Osteoblast (primary cell): ENCODE data around the gene KDM4F. TPM values are rescaled to one million over a fixed set of nuclear protein-coding genes. Genes with fewer than 3 reads are reported as not detected.

Experiments
- DNase-seq: peaks from one replicate; pipeline ENCODE4 v3.0.0; 2011; ENCODE audit warnings: low spot score, mixed read lengths; ENCODE audit not compliant: insufficient read length; ENCODE audit errors: missing footprints
- H2AFZ ChIP-seq: 2 replicates; pipeline ENCODE4 v1.6.0; 2011; ENCODE audit warnings: mild to moderate bottlenecking, low read length
- H3K27ac ChIP-seq: 2 replicates; pipeline ENCODE4 v1.5.1; 2011; ENCODE audit warnings: mild to moderate bottlenecking, low read depth, low read length, moderate library complexity
- H3K27me3 ChIP-seq: 2 replicates; pipeline ENCODE4 v1.6.0; 2012; ENCODE audit warnings: mild to moderate bottlenecking, control low read depth, inconsistent platforms, low read length, moderate library complexity; ENCODE audit not compliant: insufficient read depth
- H3K36me3 ChIP-seq: 2 replicates; pipeline ENCODE4 v1.5.1; 2011; ENCODE audit warnings: mild to moderate bottlenecking, low read length, control low read depth, moderate library complexity; ENCODE audit not compliant: insufficient read depth
- H3K4me1 ChIP-seq: 2 replicates; pipeline ENCODE4 v1.5.1; 2011; ENCODE audit warnings: mild to moderate bottlenecking, low read length, control low read depth, moderate library complexity; ENCODE audit not compliant: insufficient read depth
- H3K4me2 ChIP-seq: 2 replicates; pipeline ENCODE4 v1.6.0; 2011; ENCODE audit warnings: mild to moderate bottlenecking, low read length; ENCODE audit not compliant: insufficient read depth
- H3K4me3 ChIP-seq: fragments of 200-600 bp; sonication (generic); 3 replicates; pipeline ENCODE4 v1.5.1; 2012; ENCODE audit warnings: mild to moderate bottlenecking, low read length, inconsistent platforms; ENCODE audit not compliant: insufficient read depth
- H3K79me2 ChIP-seq: 2 replicates; pipeline ENCODE4 v1.6.0; 2012; ENCODE audit warnings: mild to moderate bottlenecking, low read length, control low read depth, inconsistent platforms; ENCODE audit not compliant: insufficient read depth
- H3K9me3 ChIP-seq: 2 replicates; pipeline ENCODE4 v1.5.1; 2011; ENCODE audit warnings: low read depth, low read length, control low read depth
- H4K20me1 ChIP-seq: 2 replicates; pipeline ENCODE4 v1.6.0; 2012; ENCODE audit warnings: mild to moderate bottlenecking, low read length, control low read depth; ENCODE audit not compliant: insufficient read depth
- CTCF ChIP-seq: IDR thresholded peaks from 2 replicates; pipeline ENCODE4 v1.5.1; 2011; ENCODE audit warnings: mild to moderate bottlenecking, low read depth, low read length, moderate library complexity; ENCODE audit errors: extremely low read depth
- total RNA-seq: library from RNA; depleted of rRNA; stranded (reverse); fragments of >200 nt; gene quantifications from 2 replicates; pipeline ENCODE4 v1.2.3, GENCODE V29; 2012

KDM4F gene
- total RNA-seq, 1 donor, result not detected

DNA sequence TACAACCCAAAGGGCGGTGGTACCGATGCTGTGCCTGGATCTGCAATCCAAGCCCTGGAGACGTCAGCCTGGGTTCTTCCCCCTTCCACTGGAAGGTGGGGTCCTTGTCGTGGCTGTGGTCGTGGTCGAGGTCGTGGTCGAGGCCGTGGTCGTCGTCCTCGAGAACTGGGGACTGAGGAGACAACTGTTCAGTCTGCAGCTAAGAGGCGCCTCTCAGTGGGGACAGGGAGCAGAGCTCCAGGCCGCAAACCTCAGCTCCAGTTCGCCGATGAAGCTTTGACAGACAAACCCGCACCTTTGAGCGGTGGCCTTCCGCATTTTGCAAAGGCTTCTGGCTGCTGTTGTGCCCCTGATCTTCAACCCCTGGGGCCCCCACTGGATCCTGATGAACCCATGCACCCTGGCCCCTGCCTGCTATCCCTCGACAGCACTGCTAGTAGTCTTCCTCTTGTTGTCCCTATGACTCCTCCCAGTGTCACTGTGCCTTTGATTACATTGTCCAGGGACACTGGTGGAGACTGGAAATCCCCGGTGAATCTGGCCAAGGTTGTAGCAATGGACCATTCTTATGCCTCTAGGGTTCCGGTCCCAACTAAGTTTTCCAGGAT is 1.5 kb downstream of the KDM4F start:
- Histone ChIP-seq H3K27me3 (peaks cover 33% of the 10 kb centered on the region), H2AFZ (no peak overlapping the region), H3K36me3 (no peaks in the 10 kb centered on the region), H3K9me3 (no peaks in the 10 kb centered on the region), H4K20me1 (no peaks in the 10 kb centered on the region), H3K4me3 (no peak overlapping the region), H3K4me2 (no peak overlapping the region), H3K27ac (no peak overlapping the region), H3K79me2 (no peaks in the 10 kb centered on the region), H3K4me1 (no peaks in the 10 kb centered on the region)
- no peak for TF ChIP-seq CTCF
- no peak for DNase-seq

DNA sequence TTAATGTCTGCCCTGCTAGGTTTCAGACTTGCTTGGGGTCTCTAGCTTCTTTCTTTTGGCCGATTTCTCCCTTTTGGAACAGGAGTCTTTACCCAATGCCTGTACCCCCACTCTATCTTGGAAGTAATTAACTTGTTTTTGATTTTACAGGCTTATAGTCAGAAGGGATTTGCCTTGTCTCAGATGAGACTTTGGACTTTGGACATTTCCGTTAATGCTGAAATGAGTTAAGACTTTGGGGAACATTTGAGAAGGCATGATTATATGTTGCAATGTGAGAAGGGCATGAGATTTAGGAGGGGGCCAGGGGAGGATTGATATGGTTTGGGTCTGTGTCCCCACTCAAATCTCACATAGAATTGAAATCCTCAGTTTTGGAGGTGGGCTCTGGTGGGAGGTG is 5.1 kb downstream of the KDM4F start:
- Histone ChIP-seq H3K27ac (no peak overlapping the region), H2AFZ (no peak overlapping the region), H4K20me1 (no peaks in the 10 kb centered on the region), H3K36me3 (no peaks in the 10 kb centered on the region), H3K4me1 (no peaks in the 10 kb centered on the region), H3K9me3 (no peaks in the 10 kb centered on the region), H3K4me3 (no peak overlapping the region), H3K4me2 (no peak overlapping the region), H3K79me2 (no peaks in the 10 kb centered on the region), H3K27me3 (peaks cover 22% of the 10 kb centered on the region)
- DNase-seq, result no peak
- no peak for TF ChIP-seq CTCF

DNA sequence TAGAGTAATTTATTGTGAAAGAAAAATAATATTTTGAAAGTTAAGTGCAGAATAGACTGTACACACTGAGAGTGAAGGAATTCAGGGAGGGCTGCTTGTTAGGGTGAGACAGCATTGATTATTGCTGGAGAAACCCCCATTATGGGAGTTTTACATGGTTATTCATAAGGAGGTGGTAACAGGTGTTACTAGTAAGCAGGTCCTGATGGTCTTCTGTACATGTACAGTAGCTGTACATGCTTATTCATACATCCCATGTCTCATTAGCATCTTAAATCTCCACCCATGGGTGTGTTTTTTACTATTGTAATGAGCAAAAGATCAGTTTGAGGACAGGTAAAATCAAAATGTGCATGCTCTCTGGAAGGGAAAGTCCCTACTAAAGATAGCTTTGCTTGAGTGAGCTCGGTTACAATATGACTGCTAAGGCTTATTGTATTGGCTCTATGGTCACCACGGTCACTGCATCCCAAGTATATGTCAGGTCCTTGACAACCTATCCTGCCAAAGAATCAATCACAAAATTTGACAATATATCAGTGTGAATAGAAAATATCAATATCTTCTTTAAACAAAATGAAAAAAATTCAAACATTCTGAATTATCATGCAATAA is 6.2 kb downstream of the KDM4F start:
- Histone ChIP-seq H3K4me2 (no peak overlapping the region), H3K36me3 (no peaks in the 10 kb centered on the region), H4K20me1 (no peaks in the 10 kb centered on the region), H2AFZ (no peak overlapping the region), H3K9me3 (no peaks in the 10 kb centered on the region), H3K27ac (no peak overlapping the region), H3K27me3 (peaks cover 27% of the 10 kb centered on the region), H3K4me3 (no peak overlapping the region), H3K79me2 (no peaks in the 10 kb centered on the region), H3K4me1 (no peaks in the 10 kb centered on the region)
- no peak for DNase-seq
- no peak for TF ChIP-seq CTCF

- no peak for DNase-seq
- Histone ChIP-seq H3K36me3 (no peaks in the 10 kb centered on the region), H4K20me1 (no peaks in the 10 kb centered on the region), H3K27ac (no peak overlapping the region), H3K4me3 (no peak overlapping the region), H3K79me2 (no peaks in the 10 kb centered on the region), H3K4me1 (no peaks in the 10 kb centered on the region), H3K4me2 (no peak overlapping the region), H2AFZ (no peak overlapping the region), H3K9me3 (no peaks in the 10 kb centered on the region), H3K27me3 (peaks cover 46% of the 10 kb centered on the region)
- TF ChIP-seq CTCF, result no peak
Measured at GRCh38 chr11:95057959-95058358, 8.7 kb downstream of the KDM4F start.
